CD4-positive, CD25-positive, alpha-beta regulatory T cell (primary cell): ENCODE data around the gene IRF7. TPM values are rescaled to one million over a fixed set of nuclear protein-coding genes. Genes with fewer than 3 reads are reported as not detected.
A peak's percentile ranks its signal among the peaks of the same experiment; 100 is the strongest.

Experiments
- ATAC-seq, 2 donors: fragments of 150-1000 bp; cut with Tn5 transposase; one replicate each; pipeline ENCODE4 v1.10.0; 2021; ENCODE audit warnings: low read depth in 2 of 2, moderate number of reproducible peaks in 2 of 2, moderate library complexity in 1 of 2
- DNase-seq, 3 donors: peaks; one replicate each; pipeline versions ENCODE4 v3.0.0 to v3.0.0-alpha.2; 2012 to 2022; ENCODE audit warnings: mixed read lengths in 1 of 3
- H3K27ac ChIP-seq: one replicate; pipeline ENCODE4 v1.7.0; 2013; ENCODE audit warnings: mild to moderate bottlenecking, low read length; ENCODE audit not compliant: insufficient read depth, poor library complexity, severe bottlenecking
- H3K27me3 ChIP-seq: one replicate; pipeline ENCODE4 v1.7.0; 2013; ENCODE audit warnings: low read length; ENCODE audit not compliant: control insufficient read depth, insufficient read depth
- H3K36me3 ChIP-seq: one replicate; pipeline ENCODE4 v1.7.0; 2013; ENCODE audit warnings: mild to moderate bottlenecking, low read length, moderate library complexity; ENCODE audit not compliant: control insufficient read depth, insufficient read depth
- H3K4me1 ChIP-seq: 2 replicates; pipeline ENCODE4 v1.7.0; 2013; ENCODE audit warnings: mild to moderate bottlenecking, low read length; ENCODE audit not compliant: insufficient read depth, control insufficient read depth, poor library complexity, severe bottlenecking
- H3K4me3 ChIP-seq: one replicate; pipeline ENCODE4 v1.7.0; 2013; ENCODE audit warnings: low read depth, mild to moderate bottlenecking, low read length, moderate library complexity
- H3K9me3 ChIP-seq, 2 experiments: 1 replicate in 1 of 2; 2 replicates in 1 of 2; pipeline ENCODE4 v1.7.0; 2013; ENCODE audit warnings: low read length in 2 of 2, mild to moderate bottlenecking in 1 of 2, moderate library complexity in 1 of 2; ENCODE audit not compliant: control insufficient read depth in 2 of 2
- H3K27ac Mint-ChIP-seq, 3 donors: one replicate each; pipeline ENCODE4 v1.8.0; 2020 to 2022; ENCODE audit warnings: mild to moderate bottlenecking in 3 of 3, mixed read lengths in 3 of 3, moderate library complexity in 2 of 3
- H3K27me3 Mint-ChIP-seq: one replicate; pipeline ENCODE4 v1.8.0; 2022; ENCODE audit warnings: mild to moderate bottlenecking, mixed read lengths
- H3K36me3 Mint-ChIP-seq: one replicate; pipeline ENCODE4 v1.8.0; 2020; ENCODE audit warnings: mixed read lengths
- H3K4me1 Mint-ChIP-seq, 4 donors: one replicate each; pipeline ENCODE4 v1.8.0; 2020 to 2022; ENCODE audit warnings: mixed read lengths in 4 of 4, mild to moderate bottlenecking in 1 of 4
- H3K4me3 Mint-ChIP-seq, 4 donors: one replicate each; pipeline ENCODE4 v1.8.0; 2020 to 2022; ENCODE audit warnings: mild to moderate bottlenecking in 4 of 4, mixed read lengths in 4 of 4, moderate library complexity in 3 of 4
- H3K9me3 Mint-ChIP-seq, 7 donors: one replicate each; pipeline ENCODE4 v1.8.0; 2020 to 2022; ENCODE audit warnings: mixed read lengths in 7 of 7, mild to moderate bottlenecking in 3 of 7, moderate library complexity in 2 of 7
- polyA plus RNA-seq, 4 donors: library from polyadenylated mRNA; unstranded; fragments of 300-500 nt; fragmentation: Illumina TruSeq; gene quantifications; one replicate each; pipeline ENCODE4 v1.2.3, GENCODE V29; 2021
- total RNA-seq: library from RNA; stranded (reverse); gene quantifications from one replicate; pipeline ENCODE4 v1.2.3, GENCODE V29; 2022

Gene IRF7
- total and polyA plus RNA-seq, 5 donors from 2014 or later, result 27.2 to 120 (median 29.2) TPM

- no peaks in the 10 kb centered on the region for H3K36me3 Mint-ChIP-seq
Observed at GRCh38 chr11:573146-573759, 42.5 kb downstream of the IRF7 start.

GRCh38 chr11:571802-572185, 44.0 kb downstream of the IRF7 start:
- H3K4me3 Mint-ChIP-seq, result peak overlapping the region in 1 of 4 donors; percentile 32
- Histone ChIP-seq H3K27ac (no peak overlapping the region), H3K4me3 (no peak overlapping the region), H3K9me3 (no peaks in the 10 kb centered on the region), H3K27me3 (no peaks in the 10 kb centered on the region), H3K36me3 (no peaks in the 10 kb centered on the region), H3K4me1 (peaks cover 30% of the 10 kb centered on the region)
- H3K27me3 Mint-ChIP-seq, result peaks cover 5% of the 10 kb centered on the region
- H3K36me3 Mint-ChIP-seq, result no peaks in the 10 kb centered on the region
- H3K9me3 Mint-ChIP-seq, result peaks cover 0 to 1% (median 0%) of the 10 kb centered on the region in 7 donors
- no peak overlapping the region for H3K27ac Mint-ChIP-seq
- no peak for DNase-seq
- ATAC-seq, result no peak
- H3K4me1 Mint-ChIP-seq, result peaks cover 4 to 31% (median 12%) of the 10 kb centered on the region in 4 donors

More at GRCh38 chr11:573146-573759, 42.5 kb downstream of the IRF7 start:
- H3K4me1 Mint-ChIP-seq, result peaks cover 4 to 39% (median 14%) of the 10 kb centered on the region in 4 donors
- H3K9me3 Mint-ChIP-seq, result peaks cover 0 to 1% (median 0%) of the 10 kb centered on the region in 7 donors
- no peak overlapping the region for H3K27ac Mint-ChIP-seq
- H3K4me3 Mint-ChIP-seq, result peak overlapping the region in 2 of 4 donors; percentile 55 to 93
- Histone ChIP-seq H3K4me1 (peaks cover 42% of the 10 kb centered on the region), H3K4me3 (no peak overlapping the region), H3K9me3 (no peaks in the 10 kb centered on the region), H3K27me3 (no peaks in the 10 kb centered on the region), H3K27ac (no peak overlapping the region), H3K36me3 (no peaks in the 10 kb centered on the region)
- no peak for DNase-seq
- H3K27me3 Mint-ChIP-seq, result peaks cover 5% of the 10 kb centered on the region
- ATAC-seq, result no peak

DNA sequence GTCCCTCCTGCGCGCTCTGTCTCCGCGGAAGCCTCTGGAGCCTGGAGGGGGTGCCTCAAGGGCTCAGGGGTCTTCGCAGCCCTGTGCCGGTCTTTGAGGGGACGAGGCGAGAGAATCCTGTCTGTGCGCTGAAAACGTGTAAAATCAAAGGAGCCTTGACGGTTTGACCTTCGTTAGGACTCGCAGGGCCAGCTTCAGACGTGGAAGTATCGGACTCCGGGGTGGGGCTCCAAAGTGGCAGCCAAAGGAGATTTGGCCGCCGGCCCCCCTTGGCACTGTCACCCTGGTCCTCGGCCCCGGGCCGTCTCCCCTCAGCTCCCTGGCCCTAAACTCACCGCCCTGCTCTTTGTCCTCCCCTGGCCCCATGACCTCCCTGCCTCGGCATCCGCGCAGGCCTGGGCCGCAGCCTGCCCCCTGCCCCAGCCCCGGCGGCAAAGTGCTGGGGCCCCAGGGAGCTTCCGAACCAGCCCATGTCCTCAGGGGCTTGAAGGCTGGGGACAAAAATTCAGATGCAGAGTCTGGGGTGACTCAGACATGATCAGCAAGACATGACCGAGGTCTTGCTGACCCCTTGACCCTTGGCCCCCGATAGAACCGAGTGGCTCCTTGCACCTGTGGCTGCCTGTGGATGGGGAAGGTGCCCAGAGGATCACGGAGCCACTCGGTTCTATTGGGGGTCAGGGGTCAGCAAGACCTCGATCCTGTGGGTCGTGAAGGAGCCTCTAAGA, 46.4 kb downstream of the IRF7 start:
- Mint-ChIP-seq H3K4me3 (peak overlapping the region; percentile 83 to 86 (median 84)), H3K9me3 (no peaks in the 10 kb centered on the region), H3K27me3 (no peaks in the 10 kb centered on the region), H3K4me1 (peaks cover 4 to 19% (median 5%) of the 10 kb centered on the region in 4 donors), H3K36me3 (no peaks in the 10 kb centered on the region), H3K27ac (peak overlapping the region in 2 of 3 donors; percentile 84 to 86)
- Histone ChIP-seq H3K36me3 (no peaks in the 10 kb centered on the region), H3K27ac (peak overlapping the region; percentile 68), H3K27me3 (no peaks in the 10 kb centered on the region), H3K9me3 (no peaks in the 10 kb centered on the region), H3K4me3 (peak overlapping the region; percentile 48), H3K4me1 (peaks cover 16% of the 10 kb centered on the region)
- ATAC-seq (no peak), DNase-seq (no peak)

DNA sequence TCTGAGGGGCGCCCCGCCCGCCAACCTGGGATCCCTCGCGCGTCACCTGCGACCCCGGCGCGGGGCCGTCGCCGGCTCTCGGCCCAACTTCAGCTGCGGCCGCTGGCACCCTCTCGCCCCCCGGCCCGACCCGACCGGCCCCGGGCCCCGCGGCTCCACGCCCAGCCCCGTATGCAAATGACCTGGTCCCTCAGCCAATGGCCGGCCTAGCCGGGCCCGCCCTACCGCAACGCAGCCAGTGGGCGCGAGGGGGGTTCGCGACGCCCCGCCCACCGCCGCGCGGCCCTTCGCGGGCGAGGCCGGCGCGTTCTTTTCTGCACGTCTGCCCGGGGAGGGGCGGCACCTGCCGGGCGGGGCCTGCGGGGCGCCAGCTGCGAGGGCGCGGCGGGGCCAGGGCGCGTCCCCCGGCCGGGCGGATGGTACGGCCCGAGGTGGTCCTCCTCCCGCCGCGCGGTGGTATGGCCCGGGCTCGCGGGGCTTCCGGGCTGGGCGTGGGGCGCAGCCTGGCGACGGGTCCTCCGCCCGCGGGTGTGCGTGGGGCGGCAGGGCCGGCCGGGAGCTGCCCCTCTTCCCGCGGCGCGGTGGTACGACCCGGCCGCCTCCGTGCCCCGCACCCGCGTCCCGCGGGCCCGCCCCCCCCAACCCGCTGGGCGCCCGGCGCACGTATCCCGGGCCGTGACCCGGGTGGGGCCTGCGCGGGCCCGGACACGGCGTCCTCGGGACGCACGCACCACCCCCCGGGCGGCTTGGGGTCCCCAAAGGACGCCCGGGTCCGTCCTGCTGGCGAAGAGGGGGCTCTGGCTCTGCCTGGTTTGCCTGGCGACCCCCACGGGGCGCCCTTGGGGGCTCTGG, 47.2 kb downstream of the IRF7 start:
- H3K36me3 Mint-ChIP-seq, result no peaks in the 10 kb centered on the region
- Histone ChIP-seq H3K36me3 (no peaks in the 10 kb centered on the region), H3K4me1 (peaks cover 13% of the 10 kb centered on the region), H3K27ac (peak overlapping the region; percentile 68), H3K9me3 (no peaks in the 10 kb centered on the region), H3K4me3 (peak overlapping the region; percentile 48), H3K27me3 (no peaks in the 10 kb centered on the region)
- ATAC-seq (peak; percentile 87 to 89), DNase-seq (peak; percentile 91 to 96 (median 96))
- H3K4me1 Mint-ChIP-seq, result peaks cover 0 to 15% (median 0%) of the 10 kb centered on the region in 4 donors
- H3K9me3 Mint-ChIP-seq, result no peaks in the 10 kb centered on the region
- H3K4me3 Mint-ChIP-seq, result peak overlapping the region; percentile 76 to 86 (median 84)
- H3K27ac Mint-ChIP-seq, result peak overlapping the region in 1 of 3 donors; percentile 84
- H3K27me3 Mint-ChIP-seq, result no peaks in the 10 kb centered on the region

DNA sequence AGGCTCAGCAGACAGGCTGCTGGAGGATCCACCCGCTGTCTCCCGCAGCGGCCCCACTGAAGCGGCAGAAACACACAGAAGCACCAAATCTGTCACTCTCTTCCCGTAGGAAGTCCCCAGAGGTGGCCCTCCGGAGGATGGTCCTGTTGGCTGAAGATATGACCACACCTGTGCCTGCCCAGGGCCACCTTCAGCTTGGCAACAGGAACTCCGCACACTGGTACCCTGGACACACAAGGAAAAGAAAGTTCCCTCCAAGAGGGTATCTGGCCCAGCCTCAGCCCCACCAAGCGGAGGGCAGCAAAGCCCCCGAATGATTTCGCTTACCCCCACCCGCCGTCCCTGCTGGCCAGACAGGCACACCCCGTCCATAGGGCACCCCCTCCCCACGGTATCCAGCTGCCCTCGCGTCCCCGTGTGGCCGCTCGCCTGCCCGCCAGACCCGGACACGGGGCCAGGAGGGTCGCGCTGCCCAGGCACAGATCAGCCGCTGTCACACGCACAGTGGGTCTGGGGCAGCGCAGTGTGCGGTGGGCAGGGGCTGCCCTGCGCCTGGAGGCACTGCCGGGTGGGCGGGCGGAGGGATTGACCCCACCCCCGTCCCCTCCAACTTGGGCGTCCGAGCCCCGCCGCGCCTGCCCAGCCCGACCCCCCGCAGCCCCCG, 48.0 kb downstream of the IRF7 start:
- DNase-seq, result peak in 2 of 3 donors; percentile 28 to 47
- Mint-ChIP-seq H3K4me1 (peaks cover 0 to 11% (median 0%) of the 10 kb centered on the region in 4 donors), H3K27me3 (no peaks in the 10 kb centered on the region), H3K4me3 (peak overlapping the region; percentile 74 to 90 (median 78)), H3K9me3 (no peaks in the 10 kb centered on the region), H3K36me3 (no peaks in the 10 kb centered on the region), H3K27ac (peak overlapping the region; percentile 26 to 65 (median 44))
- Histone ChIP-seq H3K4me3 (no peak overlapping the region), H3K4me1 (peaks cover 13% of the 10 kb centered on the region), H3K9me3 (no peaks in the 10 kb centered on the region), H3K27me3 (no peaks in the 10 kb centered on the region), H3K36me3 (no peaks in the 10 kb centered on the region), H3K27ac (peak overlapping the region; percentile 47)
- no peak for ATAC-seq

- Histone ChIP-seq H3K4me1 (peaks cover 15% of the 10 kb centered on the region), H3K27me3 (no peaks in the 10 kb centered on the region), H3K9me3 (no peaks in the 10 kb centered on the region), H3K4me3 (no peak overlapping the region), H3K36me3 (no peaks in the 10 kb centered on the region), H3K27ac (no peak overlapping the region)
- H3K4me1 Mint-ChIP-seq, result peaks cover 0 to 11% (median 0%) of the 10 kb centered on the region in 4 donors
- H3K27ac Mint-ChIP-seq, result peak overlapping the region; percentile 44 to 79 (median 65)
- ATAC-seq, result no peak
- H3K36me3 Mint-ChIP-seq, result no peaks in the 10 kb centered on the region
- peak overlapping the region; percentile 74 to 90 (median 78) for H3K4me3 Mint-ChIP-seq
- H3K9me3 Mint-ChIP-seq, result no peaks in the 10 kb centered on the region
- no peaks in the 10 kb centered on the region for H3K27me3 Mint-ChIP-seq
- no peak for DNase-seq
Observed at GRCh38 chr11:567011-567628, 48.6 kb downstream of the IRF7 start.
